Suprapubic skin (tissue), 4 donors: Measurements from ENCODE around the gene CD93. TPM values are rescaled to one million over a fixed set of nuclear protein-coding genes. Genes with fewer than 3 reads are reported as not detected.
A peak's percentile ranks its signal among the peaks of the same experiment; 100 is the strongest.

Experiments used
- DNase-seq, 2 donors: peaks; one replicate each; pipeline ENCODE4 v3.0.0-alpha.2; 2019; ENCODE audit warnings: low spot score in 2 of 2
- H3K27ac ChIP-seq: fragments of 200-600 bp; sonication (generic); one replicate; pipeline ENCODE4 v1.5.1; 2019
- H3K27me3 ChIP-seq: fragments of 200-600 bp; sonication (generic); one replicate; pipeline ENCODE4 v1.5.1; 2019
- H3K36me3 ChIP-seq: fragments of 200-600 bp; sonication (generic); one replicate; pipeline ENCODE4 v1.5.1; 2019
- H3K4me1 ChIP-seq: fragments of 200-600 bp; sonication (generic); one replicate; pipeline ENCODE4 v1.5.1; 2019
- H3K4me3 ChIP-seq: fragments of 200-600 bp; sonication (generic); one replicate; pipeline ENCODE4 v1.5.1; 2019; ENCODE audit warnings: mild to moderate bottlenecking
- H3K9me3 ChIP-seq: fragments of 200-600 bp; sonication (generic); one replicate; pipeline ENCODE4 v1.5.1; 2019
- EP300 ChIP-seq: sonication (generic); formaldehyde crosslinking; IDR thresholded peaks from one replicate; pipeline ENCODE4 v1.6.1; 2017; ENCODE audit warnings: antibody characterized with exemption
- POLR2A ChIP-seq, 2 donors: fragments of 450-650 bp; IDR thresholded peaks; one replicate each; pipeline ENCODE4 v1.6.1; 2017; ENCODE audit warnings: antibody characterized with exemption in 2 of 2, mild to moderate bottlenecking in 2 of 2, moderate library complexity in 2 of 2
- POLR2AphosphoS5 ChIP-seq, 3 donors: sonication (generic); formaldehyde crosslinking; IDR thresholded peaks; one replicate each; pipeline ENCODE4 v1.6.1; 2017; ENCODE audit warnings: antibody characterized with exemption in 3 of 3
- WGBS: methylation state at CpG from one replicate; pipeline ENCODE4 v1.1.5; 2018; 5-methylcytosine and 5-hydroxymethylcytosine counted together
- total RNA-seq, 4 donors: library from RNA; depleted of rRNA; stranded (reverse); fragments of >200 nt; gene quantifications; one replicate each; pipeline ENCODE4 v1.1.0, GENCODE V29; 2016
- TF ChIP-seq, protein P1 (sequence below), 2 donors: fragments of 200-600 bp in 1 of 2; fragments of 450-650 bp in 1 of 2; sonication (generic) in 1 of 2; IDR thresholded peaks; one replicate each; pipeline ENCODE4 v1.5.1; 2016 to 2019; ENCODE audit warnings: antibody characterized with exemption in 2 of 2, mild to moderate bottlenecking in 1 of 2, moderate library complexity in 1 of 2

CD93 gene
- total RNA-seq, 4 donors from 2014 or later: 8.1 to 25.1 (median 16.2) TPM

- Histone ChIP-seq H3K9me3 (no peaks in the 10 kb centered on the region), H3K4me3 (peak overlapping the region; percentile 43), H3K27ac (peak overlapping the region; percentile 85), H3K27me3 (no peaks in the 10 kb centered on the region), H3K4me1 (peaks cover 33% of the 10 kb centered on the region), H3K36me3 (no peaks in the 10 kb centered on the region)
- whole genome bisulfite sequencing: 45% methylated on average over 9 of the region's 9 CpGs
- TF ChIP-seq POLR2AphosphoS5 (IDR thresholded peaks at IDR 0.05) (no peak), POLR2A (IDR thresholded peaks at IDR 0.05) (no peak), EP300 (no peak)
- TF ChIP-seq, protein P1, sequence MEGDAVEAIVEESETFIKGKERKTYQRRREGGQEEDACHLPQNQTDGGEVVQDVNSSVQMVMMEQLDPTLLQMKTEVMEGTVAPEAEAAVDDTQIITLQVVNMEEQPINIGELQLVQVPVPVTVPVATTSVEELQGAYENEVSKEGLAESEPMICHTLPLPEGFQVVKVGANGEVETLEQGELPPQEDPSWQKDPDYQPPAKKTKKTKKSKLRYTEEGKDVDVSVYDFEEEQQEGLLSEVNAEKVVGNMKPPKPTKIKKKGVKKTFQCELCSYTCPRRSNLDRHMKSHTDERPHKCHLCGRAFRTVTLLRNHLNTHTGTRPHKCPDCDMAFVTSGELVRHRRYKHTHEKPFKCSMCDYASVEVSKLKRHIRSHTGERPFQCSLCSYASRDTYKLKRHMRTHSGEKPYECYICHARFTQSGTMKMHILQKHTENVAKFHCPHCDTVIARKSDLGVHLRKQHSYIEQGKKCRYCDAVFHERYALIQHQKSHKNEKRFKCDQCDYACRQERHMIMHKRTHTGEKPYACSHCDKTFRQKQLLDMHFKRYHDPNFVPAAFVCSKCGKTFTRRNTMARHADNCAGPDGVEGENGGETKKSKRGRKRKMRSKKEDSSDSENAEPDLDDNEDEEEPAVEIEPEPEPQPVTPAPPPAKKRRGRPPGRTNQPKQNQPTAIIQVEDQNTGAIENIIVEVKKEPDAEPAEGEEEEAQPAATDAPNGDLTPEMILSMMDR (IDR thresholded peaks at IDR 0.05): no peak
- no peak for DNase-seq
Observed at GRCh38 chr20:23082846-23083552, 3.1 kb downstream of the CD93 start.

- peak overlapping the region; percentile 43 for H3K4me3 ChIP-seq
Observed at GRCh38 chr20:23081263-23081819, 4.8 kb downstream of the CD93 start.

GRCh38 chr20:23080521-23080920 is 5.6 kb downstream of the CD93 start:
- Histone ChIP-seq H3K36me3 (no peaks in the 10 kb centered on the region), H3K4me1 (peaks cover 19% of the 10 kb centered on the region), H3K9me3 (no peaks in the 10 kb centered on the region), H3K27me3 (no peaks in the 10 kb centered on the region), H3K27ac (no peak overlapping the region), H3K4me3 (no peak overlapping the region)
- TF ChIP-seq EP300: no peak
- no peak for DNase-seq
- 83% methylated on average over 10 of the region's 10 CpGs for WGBS

More at GRCh38 chr20:23081263-23081819, 4.8 kb downstream of the CD93 start:
- Histone ChIP-seq H3K9me3 (no peaks in the 10 kb centered on the region), H3K4me1 (peaks cover 19% of the 10 kb centered on the region), H3K27ac (no peak overlapping the region), H3K27me3 (no peaks in the 10 kb centered on the region), H3K36me3 (no peaks in the 10 kb centered on the region)
- TF ChIP-seq POLR2AphosphoS5 (IDR thresholded peaks at IDR 0.05) (no peak), EP300 (no peak), POLR2A (IDR thresholded peaks at IDR 0.05) (no peak)
- TF ChIP-seq, protein P1 (IDR thresholded peaks at IDR 0.05): no peak
- WGBS: 91% methylated on average over 9 of the region's 9 CpGs
- DNase-seq: no peak

GRCh38 chr20:23079926-23080325 is 6.2 kb downstream of the CD93 start:
- Histone ChIP-seq H3K4me1 (peaks cover 19% of the 10 kb centered on the region), H3K27me3 (no peaks in the 10 kb centered on the region), H3K4me3 (no peak overlapping the region), H3K36me3 (no peaks in the 10 kb centered on the region), H3K9me3 (no peaks in the 10 kb centered on the region), H3K27ac (no peak overlapping the region)
- TF ChIP-seq POLR2AphosphoS5 (IDR thresholded peaks at IDR 0.05) (no peak), POLR2A (IDR thresholded peaks at IDR 0.05) (no peak), EP300 (no peak)
- TF ChIP-seq, protein P1 (IDR thresholded peaks at IDR 0.05): no peak
- WGBS: 84% methylated on average over 2 of the region's 2 CpGs
- DNase-seq: no peak

GRCh38 chr20:23079016-23079351 is 7.1 kb downstream of the CD93 start:
- Histone ChIP-seq H3K4me1 (peaks cover 17% of the 10 kb centered on the region), H3K27ac (no peak overlapping the region), H3K27me3 (no peaks in the 10 kb centered on the region), H3K9me3 (no peaks in the 10 kb centered on the region), H3K36me3 (no peaks in the 10 kb centered on the region), H3K4me3 (no peak overlapping the region)
- TF ChIP-seq POLR2A (IDR thresholded peaks at IDR 0.05) (no peak), POLR2AphosphoS5 (IDR thresholded peaks at IDR 0.05) (no peak), EP300 (no peak)
- TF ChIP-seq, protein P1 (IDR thresholded peaks at IDR 0.05): no peak
- WGBS: 75% methylated on average over 6 of the region's 6 CpGs
- no peak for DNase-seq
